Ishikawa (cell line): ENCODE data around the gene NOS1AP.

Experiments used
- CEBPB ChIP-seq: IDR thresholded peaks from 2 replicates; pipeline ENCODE4 v1.6.1; 2012
- EP300 ChIP-seq: IDR thresholded peaks from 2 replicates; pipeline ENCODE4 v1.6.1; 2012; ENCODE audit warnings: borderline replicate concordance
- FOXM1 ChIP-seq: IDR thresholded peaks from 2 replicates; pipeline ENCODE4 v1.6.1; 2012; ENCODE audit warnings: low read depth, borderline replicate concordance
- MAX ChIP-seq: IDR thresholded peaks from 2 replicates; pipeline ENCODE4 v1.6.1; 2012
- RAD21 ChIP-seq: IDR thresholded peaks from 2 replicates; pipeline ENCODE4 v1.6.1; 2012; ENCODE audit warnings: low read depth
- TAF1 ChIP-seq: IDR thresholded peaks from 2 replicates; pipeline ENCODE4 v1.6.1; 2012; ENCODE audit warnings: low read depth, mild to moderate bottlenecking
- TCF12 ChIP-seq: IDR thresholded peaks from 2 replicates; pipeline ENCODE4 v1.6.1; 2012; ENCODE audit warnings: low read depth
- USF1 ChIP-seq: IDR thresholded peaks from 2 replicates; pipeline ENCODE4 v1.6.1; 2012

GRCh38 chr1:162218975-162219374, 149.5 kb downstream of the NOS1AP start:
- TF ChIP-seq USF1 (no peak), EP300 (no peak), TCF12 (no peak), FOXM1 (no peak), MAX (no peak), TAF1 (no peak), CEBPB (no peak), RAD21 (no peak)
